WI38 (cell line): ENCODE measurements around the gene GPR17.

Experiments
- H3K4me3 ChIP-seq: 2 replicates; pipeline ENCODE4 v1.5.1; 2011; ENCODE audit warnings: low read depth, mild to moderate bottlenecking, control low read depth, low read length
- TF ChIP-seq, protein P1 (sequence below): IDR thresholded peaks from 2 replicates; pipeline ENCODE4 v1.5.1; 2012; ENCODE audit warnings: low read depth, mild to moderate bottlenecking, control low read depth, low read length

Gene GPR17

DNA sequence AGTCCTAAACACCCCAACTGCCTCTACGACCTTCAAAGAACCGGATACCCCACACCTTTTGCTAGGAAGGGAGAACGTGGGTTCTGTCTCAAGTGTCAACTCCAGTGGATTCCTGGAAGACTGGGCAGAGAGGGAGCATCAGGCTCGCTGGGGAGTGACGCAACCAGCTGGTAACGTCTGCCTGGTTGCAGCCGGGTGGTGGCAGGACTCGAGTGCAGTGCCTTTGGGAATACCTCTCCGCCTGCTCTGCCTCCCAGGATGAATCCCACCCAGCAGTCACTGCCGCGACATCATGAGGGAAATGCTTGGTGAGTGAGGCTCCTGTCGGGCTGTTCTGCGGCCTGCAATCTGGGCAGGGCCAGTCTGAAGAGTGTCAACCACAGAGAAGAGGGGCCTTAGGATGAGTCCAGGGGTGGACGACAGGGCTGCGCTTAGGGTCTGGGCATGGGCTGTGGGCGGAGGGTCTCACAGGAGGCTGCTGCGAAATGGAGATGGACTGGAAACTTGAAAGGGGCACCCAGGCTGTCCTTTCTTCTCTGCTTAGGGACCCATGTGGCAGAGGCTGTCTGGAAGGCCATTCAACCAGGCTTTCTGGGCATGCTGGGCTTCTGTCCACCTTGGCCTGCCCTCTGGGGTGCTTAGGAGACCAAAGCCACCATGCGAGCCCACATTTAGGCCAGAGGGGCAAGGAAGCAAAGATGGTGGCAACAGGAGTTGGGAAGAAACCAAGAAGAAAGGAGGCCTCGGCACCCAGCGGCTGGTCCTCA, 12.9 kb downstream of the GPR17 start:
- no peak overlapping the region for H3K4me3 ChIP-seq
- TF ChIP-seq, protein P1, sequence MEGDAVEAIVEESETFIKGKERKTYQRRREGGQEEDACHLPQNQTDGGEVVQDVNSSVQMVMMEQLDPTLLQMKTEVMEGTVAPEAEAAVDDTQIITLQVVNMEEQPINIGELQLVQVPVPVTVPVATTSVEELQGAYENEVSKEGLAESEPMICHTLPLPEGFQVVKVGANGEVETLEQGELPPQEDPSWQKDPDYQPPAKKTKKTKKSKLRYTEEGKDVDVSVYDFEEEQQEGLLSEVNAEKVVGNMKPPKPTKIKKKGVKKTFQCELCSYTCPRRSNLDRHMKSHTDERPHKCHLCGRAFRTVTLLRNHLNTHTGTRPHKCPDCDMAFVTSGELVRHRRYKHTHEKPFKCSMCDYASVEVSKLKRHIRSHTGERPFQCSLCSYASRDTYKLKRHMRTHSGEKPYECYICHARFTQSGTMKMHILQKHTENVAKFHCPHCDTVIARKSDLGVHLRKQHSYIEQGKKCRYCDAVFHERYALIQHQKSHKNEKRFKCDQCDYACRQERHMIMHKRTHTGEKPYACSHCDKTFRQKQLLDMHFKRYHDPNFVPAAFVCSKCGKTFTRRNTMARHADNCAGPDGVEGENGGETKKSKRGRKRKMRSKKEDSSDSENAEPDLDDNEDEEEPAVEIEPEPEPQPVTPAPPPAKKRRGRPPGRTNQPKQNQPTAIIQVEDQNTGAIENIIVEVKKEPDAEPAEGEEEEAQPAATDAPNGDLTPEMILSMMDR: no peak

DNA sequence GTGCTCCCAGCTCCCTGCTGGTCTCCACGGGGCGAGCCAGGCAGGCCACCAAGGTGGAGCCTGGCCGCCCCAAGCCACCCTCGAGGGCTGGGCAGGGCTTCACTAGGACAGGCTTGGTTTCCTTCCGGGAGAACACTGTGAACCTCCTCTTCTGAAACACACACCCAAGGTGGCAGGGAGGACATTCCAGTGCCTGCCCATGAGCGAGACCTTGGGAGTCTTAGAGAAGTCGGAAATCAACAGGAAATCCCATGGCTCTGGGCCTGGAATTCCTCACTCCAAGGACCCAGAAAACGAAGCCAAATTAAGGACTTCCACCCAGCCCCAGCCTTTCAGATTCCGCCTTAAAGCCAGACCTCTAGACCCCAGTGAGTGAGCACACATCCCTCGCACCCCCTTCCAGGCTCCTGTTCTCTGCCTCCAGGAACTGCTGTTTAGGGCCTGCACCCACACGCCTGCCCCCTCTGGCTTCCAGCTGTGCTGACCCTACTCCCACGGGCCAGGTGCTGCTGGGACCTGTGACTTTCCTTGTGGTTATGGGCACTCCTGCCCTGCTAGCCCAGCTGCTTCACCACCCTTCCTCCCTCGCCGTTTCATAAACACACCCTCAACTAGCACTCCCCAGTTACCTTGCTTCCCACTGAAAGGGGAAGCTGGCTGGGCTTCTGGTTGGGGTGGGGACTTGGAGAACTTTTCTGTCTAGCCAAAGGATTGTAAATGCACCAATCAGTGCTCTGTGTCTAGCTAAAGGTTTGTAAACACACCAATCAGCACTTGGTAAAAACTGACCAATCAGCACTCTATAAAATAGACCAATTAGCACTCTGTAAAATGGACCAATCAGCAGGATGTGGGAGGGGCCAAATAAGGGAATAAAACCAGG, 13.7 kb downstream of the GPR17 start:
- TF ChIP-seq, protein P1: no peak
- no peak overlapping the region for H3K4me3 ChIP-seq

DNA sequence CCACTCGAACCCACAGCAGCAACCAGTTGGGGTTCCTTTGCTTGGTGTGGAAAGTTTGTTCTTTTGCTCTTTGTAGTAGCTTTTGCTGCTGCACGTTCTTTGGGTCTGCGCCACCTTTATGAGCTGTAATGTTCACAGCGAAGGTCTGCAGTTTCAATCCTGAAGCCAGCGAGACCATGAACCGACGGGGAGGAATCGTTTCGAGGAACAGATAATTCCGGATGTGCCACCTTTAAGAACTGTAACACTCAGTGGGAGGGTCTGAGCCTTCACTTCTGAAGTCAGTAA, 14.3 kb downstream of the GPR17 start:
- TF ChIP-seq, protein P1: no peak
- no peak overlapping the region for H3K4me3 ChIP-seq

DNA sequence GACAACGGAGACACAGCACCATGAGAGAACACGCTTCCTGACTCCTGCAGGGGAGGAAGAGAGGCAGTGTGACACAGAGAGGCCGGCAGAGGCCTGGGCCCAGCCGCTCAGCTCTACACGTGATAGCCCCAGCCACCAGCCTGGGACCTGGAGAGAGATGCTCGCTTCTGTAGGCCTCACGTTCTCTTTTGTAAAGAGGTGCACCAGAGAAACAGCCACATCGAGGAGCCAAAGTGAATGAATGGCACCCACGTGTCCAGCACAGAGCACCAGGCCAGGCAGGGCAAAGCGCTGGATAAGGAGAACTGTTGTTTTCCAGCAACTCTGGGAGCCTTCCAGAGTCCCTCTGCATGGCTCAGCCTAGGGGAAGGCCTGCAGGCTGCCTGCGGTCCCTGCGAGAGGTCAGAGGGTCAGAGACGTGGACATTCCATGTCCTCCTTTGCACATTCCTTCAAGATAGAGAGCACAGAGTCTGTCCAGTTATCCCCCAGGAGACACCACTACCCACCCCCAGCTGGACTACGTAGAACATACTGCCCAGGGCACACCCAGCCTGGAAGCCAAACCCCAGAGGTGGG, 15.2 kb downstream of the GPR17 start:
- TF ChIP-seq, protein P1: no peak
- no peak overlapping the region for H3K4me3 ChIP-seq

DNA sequence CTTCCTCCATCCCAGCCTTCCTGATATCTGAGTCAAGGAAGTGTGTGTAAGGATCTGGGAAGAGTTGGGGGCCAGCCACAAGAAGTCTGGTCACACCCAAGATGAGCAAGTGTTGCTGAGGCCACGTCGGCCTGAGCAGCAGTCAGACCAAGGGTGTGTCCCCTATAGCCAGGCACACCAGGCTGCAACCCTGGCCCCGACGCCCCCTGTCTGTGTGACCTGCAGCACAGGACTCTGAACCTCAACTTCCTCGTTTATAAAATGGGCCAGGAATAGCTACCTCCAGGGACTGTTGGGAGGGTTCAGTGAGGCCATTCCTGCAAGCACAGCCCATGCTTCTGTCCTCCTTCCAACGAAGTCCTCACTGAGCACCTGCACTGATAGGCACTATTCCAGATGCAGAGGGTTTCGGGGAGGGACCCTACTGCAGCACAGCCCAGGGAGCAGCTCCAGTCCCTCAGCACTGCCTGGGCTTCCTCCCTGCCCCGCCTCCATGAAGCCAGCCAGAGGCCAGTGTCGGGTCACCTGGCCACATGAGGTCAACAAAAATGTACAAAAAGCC, 16.1 kb downstream of the GPR17 start:
- no peak overlapping the region for H3K4me3 ChIP-seq
- TF ChIP-seq, protein P1: no peak

DNA sequence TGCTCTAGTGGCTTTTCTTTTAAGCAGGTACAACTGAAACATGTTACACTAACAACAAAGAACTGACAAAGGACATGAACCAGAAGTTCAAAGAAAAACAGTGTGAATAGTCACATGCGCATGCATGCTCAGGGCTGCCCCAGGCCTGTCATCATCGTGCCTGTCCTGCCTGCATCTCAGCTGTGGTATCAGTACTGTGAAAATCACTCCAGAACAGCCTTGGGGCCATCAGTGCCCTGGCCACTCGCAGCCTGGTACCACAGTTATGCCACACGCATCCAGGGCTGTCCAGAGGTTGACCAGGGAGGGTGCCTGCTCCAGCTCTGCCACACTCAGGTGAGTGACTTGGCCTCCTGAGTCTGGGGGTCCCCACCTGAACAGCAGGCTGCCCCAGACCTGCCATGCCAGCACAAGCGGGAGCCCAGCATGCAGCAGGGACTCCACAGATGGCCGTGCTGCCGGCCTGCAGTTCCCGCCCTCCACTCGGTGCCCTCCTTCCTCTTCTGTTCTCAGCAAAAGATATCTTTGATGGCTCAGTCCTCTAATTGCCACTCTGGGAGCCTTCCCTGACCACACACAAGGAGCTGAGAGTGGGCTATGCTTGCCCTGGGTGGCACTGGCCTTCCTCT, 17.1 kb downstream of the GPR17 start:
- no peak overlapping the region for H3K4me3 ChIP-seq
- TF ChIP-seq, protein P1: no peak
